ENCODE data around the gene POTEG.
"Not testable (repeated sequence)": the region's sequence is repeated elsewhere in the genome, so short reads cannot be mapped to it uniquely, and the experiment has no call there.

Gene POTEG

GRCh38 chr14:19372813-19373500 is 61.2 kb downstream of the POTEG start:
- not testable (repeated sequence) for DNase-seq

GRCh38 chr14:19371767-19372166 is 62.4 kb downstream of the POTEG start:
- not testable (repeated sequence) for DNase-seq

GRCh38 chr14:19362803-19363202 is 71.3 kb downstream of the POTEG start:
- DNase-seq, result not testable (repeated sequence)

GRCh38 chr14:19362323-19362722 is 71.8 kb downstream of the POTEG start:
- not testable (repeated sequence) for DNase-seq

GRCh38 chr14:19361636-19362253 is 72.4 kb downstream of the POTEG start:
- DNase-seq, result not testable (repeated sequence)

GRCh38 chr14:19360937-19361635 is 73.1 kb downstream of the POTEG start:
- DNase-seq, result not testable (repeated sequence)

Data from activated naive CD4-positive, alpha-beta T cell (primary cell).